ENCODE measurements around the gene MFRP. TPM values are rescaled to one million over a fixed set of nuclear protein-coding genes. Genes with fewer than 3 reads are reported as not detected.
A peak's percentile ranks its signal among the peaks of the same experiment; 100 is the strongest.

Gene MFRP
- total and polyA plus RNA-seq, 9 of the 15 experiments (the other 6 are each of a cell fraction or from before 2014, with no cell fraction given): not detected

GRCh38 chr11:119318240-119319135 is 28.0 kb downstream of the MFRP start (continued):
- no peak for TF ChIP-seq CBFA2T2 (conservative IDR thresholded peaks at IDR 0.05)
- TF ChIP-seq, protein P1, sequence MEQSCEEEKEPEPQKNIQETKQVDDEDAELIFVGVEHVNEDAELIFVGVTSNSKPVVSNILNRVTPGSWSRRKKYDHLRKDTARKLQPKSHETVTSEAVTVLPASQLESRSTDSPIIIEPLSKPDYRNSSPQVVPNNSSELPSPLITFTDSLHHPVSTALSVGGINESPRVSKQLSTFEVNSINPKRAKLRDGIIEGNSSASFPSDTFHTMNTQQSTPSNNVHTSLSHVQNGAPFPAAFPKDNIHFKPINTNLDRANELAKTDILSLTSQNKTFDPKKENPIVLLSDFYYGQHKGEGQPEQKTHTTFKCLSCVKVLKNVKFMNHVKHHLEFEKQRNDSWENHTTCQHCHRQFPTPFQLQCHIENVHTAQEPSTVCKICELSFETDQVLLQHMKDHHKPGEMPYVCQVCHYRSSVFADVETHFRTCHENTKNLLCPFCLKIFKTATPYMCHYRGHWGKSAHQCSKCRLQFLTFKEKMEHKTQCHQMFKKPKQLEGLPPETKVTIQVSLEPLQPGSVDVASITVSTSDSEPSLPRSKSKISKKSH (CRISPR knock-in tag; IDR thresholded peaks at IDR 0.05): no peak
- TF ChIP-seq SMC3 (conservative IDR thresholded peaks at IDR 0.05; ENCODE audit: insufficient read depth, low read depth, low read length): no peak
- TF ChIP-seq PTRF (tag; IDR thresholded peaks at IDR 0.05): no peak
- TF ChIP-seq SRSF7 (optimal IDR thresholded peaks at IDR 0.05; ENCODE audit: low read depth, low read length): no peak
- no peak for TF ChIP-seq ZC3H4 (CRISPR knock-in tag; IDR thresholded peaks at IDR 0.05; ENCODE audit: borderline replicate concordance)
- 0 out of 2 replicates have a peak, but pooled peaks have one; percentile 13 for TF ChIP-seq EGR1 (conservative IDR thresholded peaks at IDR 0.05)
- TF ChIP-seq, protein P2, sequence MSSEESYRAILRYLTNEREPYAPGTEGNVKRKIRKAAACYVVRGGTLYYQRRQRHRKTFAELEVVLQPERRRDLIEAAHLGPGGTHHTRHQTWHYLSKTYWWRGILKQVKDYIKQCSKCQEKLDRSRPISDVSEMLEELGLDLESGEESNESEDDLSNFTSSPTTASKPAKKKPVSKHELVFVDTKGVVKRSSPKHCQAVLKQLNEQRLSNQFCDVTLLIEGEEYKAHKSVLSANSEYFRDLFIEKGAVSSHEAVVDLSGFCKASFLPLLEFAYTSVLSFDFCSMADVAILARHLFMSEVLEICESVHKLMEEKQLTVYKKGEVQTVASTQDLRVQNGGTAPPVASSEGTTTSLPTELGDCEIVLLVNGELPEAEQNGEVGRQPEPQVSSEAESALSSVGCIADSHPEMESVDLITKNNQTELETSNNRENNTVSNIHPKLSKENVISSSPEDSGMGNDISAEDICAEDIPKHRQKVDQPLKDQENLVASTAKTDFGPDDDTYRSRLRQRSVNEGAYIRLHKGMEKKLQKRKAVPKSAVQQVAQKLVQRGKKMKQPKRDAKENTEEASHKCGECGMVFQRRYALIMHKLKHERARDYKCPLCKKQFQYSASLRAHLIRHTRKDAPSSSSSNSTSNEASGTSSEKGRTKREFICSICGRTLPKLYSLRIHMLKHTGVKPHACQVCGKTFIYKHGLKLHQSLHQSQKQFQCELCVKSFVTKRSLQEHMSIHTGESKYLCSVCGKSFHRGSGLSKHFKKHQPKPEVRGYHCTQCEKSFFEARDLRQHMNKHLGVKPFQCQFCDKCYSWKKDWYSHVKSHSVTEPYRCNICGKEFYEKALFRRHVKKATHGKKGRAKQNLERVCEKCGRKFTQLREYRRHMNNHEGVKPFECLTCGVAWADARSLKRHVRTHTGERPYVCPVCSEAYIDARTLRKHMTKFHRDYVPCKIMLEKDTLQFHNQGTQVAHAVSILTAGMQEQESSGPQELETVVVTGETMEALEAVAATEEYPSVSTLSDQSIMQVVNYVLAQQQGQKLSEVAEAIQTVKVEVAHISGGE (CRISPR knock-in tag; IDR thresholded peaks at IDR 0.05): peak in 1 of 3 experiments; percentile 43; a peak in 2 of 6 replicates
- no peak for TF ChIP-seq CAMTA2 (CRISPR knock-in tag; conservative IDR thresholded peaks at IDR 0.05)
- TF ChIP-seq MCM5 (IDR thresholded peaks at IDR 0.05; ENCODE audit: low read depth): no peak
- no peak for TF ChIP-seq XRCC5 (IDR thresholded peaks at IDR 0.05; ENCODE audit: low read depth, low read length)
- TF ChIP-seq TAF7 (tag; IDR thresholded peaks at IDR 0.05): peak; percentile 46; the same call in 1 of the 2 replicates
- TF ChIP-seq SOX6 (IDR thresholded peaks at IDR 0.05): peak; percentile 46
- TF ChIP-seq TAF9B (IDR thresholded peaks at IDR 0.05; ENCODE audit: partially characterized antibody): peak; percentile 64
- TF ChIP-seq ZFP30 (CRISPR knock-in tag; IDR thresholded peaks at IDR 0.05; ENCODE audit: borderline replicate concordance): no peak
- TF ChIP-seq KAT8 (IDR thresholded peaks at IDR 0.05; ENCODE audit: low read depth): no peak
- no peak for TF ChIP-seq ZNF277 (CRISPR knock-in tag; IDR thresholded peaks at IDR 0.05; ENCODE audit: borderline replicate concordance)
- TF ChIP-seq PHTF2 (CRISPR knock-in tag; IDR thresholded peaks at IDR 0.05): no peak

Measured in K562 (cell line).